SU-DHL-6 (cell line): ENCODE measurements around the gene TIMM10.

Experiments
- EZH2phosphoT487 ChIP-seq: fragments of 200-600 bp; sonication (generic), shearing (Covaris generic); conservative IDR thresholded peaks from 2 replicates; pipeline ENCODE4 v1.6.1; 2018; ENCODE audit warnings: mild to moderate bottlenecking, antibody characterized with exemption, low read length, moderate library complexity, mixed read lengths
- TF ChIP-seq, protein P1 (sequence below): fragments of 200-600 bp; sonication (generic); IDR thresholded peaks from one replicate; pipeline ENCODE4 v1.5.1; 2017; ENCODE audit warnings: antibody characterized with exemption, mild to moderate bottlenecking, low read length, moderate library complexity; ENCODE audit not compliant: insufficient read depth, poor library complexity, severe bottlenecking

DNA sequence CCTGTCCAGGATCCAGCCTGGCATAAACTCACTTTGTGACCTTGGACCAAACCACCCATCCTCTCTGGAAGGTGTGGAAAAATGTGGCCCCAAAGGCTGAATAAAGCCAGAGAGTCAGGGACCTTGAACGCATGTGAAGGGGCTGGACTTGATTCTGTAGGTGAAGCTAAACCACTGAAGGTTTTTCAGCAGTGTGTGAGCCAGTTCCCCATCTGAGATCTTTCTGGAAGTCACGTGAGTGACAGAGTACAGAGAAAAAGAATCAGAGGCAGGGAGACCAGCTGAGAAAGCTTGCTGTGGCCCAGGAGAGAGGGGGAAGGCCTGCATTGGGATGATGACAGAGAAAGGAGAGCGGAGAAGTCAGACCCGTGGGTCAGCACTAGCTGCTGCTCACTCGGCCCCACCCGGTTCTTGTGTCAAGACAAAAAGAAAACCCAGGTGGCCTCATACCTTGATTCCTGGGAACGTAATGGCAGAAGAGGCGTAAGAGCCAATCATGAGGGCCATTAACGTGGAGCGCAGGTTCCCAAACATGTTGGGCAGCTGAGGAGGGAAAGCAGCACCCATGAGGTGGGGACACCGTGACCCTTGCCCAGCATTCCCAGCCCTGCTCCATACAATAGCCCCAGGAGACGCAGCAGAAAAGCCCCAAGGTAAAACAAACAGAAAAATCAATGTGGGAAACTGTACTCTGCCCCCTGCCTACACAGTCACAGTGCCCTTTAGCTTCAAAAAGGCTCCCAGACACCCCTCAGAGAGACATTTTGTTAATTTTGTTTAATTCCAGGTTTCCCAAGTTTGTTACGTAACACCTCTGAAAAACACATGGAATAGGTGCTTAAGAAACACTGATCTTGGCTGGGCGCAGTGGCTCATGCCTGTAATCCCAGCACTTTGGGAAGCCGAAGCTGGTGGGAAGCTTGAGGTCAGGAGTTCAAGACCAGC is 33.0 kb downstream of the TIMM10 start:
- TF ChIP-seq, protein P1, sequence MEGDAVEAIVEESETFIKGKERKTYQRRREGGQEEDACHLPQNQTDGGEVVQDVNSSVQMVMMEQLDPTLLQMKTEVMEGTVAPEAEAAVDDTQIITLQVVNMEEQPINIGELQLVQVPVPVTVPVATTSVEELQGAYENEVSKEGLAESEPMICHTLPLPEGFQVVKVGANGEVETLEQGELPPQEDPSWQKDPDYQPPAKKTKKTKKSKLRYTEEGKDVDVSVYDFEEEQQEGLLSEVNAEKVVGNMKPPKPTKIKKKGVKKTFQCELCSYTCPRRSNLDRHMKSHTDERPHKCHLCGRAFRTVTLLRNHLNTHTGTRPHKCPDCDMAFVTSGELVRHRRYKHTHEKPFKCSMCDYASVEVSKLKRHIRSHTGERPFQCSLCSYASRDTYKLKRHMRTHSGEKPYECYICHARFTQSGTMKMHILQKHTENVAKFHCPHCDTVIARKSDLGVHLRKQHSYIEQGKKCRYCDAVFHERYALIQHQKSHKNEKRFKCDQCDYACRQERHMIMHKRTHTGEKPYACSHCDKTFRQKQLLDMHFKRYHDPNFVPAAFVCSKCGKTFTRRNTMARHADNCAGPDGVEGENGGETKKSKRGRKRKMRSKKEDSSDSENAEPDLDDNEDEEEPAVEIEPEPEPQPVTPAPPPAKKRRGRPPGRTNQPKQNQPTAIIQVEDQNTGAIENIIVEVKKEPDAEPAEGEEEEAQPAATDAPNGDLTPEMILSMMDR: no peak
- TF ChIP-seq EZH2phosphoT487: no peak
